Activated CD4-positive, alpha-beta T cell treated with anti-CD3 and anti-CD28 coated beads, Interleukin-2, Interleukin-6, amounts not matched to agents 100 ng/mL and 50 ng/mL, durations not matched to agents 16 hours and 8 hours (primary cell): ENCODE data around the gene GOT1.

Experiments used
- DNase-seq: peaks from one replicate; pipeline ENCODE4 v3.0.0-alpha.2; 2020

GOT1 gene

GRCh38 chr10:99432881-99433280 lies 2.5 kb upstream of the GOT1 start:
- no peak for DNase-seq

- DNase-seq: no peak
These were observed 1.6 kb upstream of the GOT1 start for GRCh38 chr10:99432047-99432446.

- peak; percentile 27 for DNase-seq
These were observed 851 bp upstream of the GOT1 start for GRCh38 chr10:99431190-99431760.

- DNase-seq: no peak
These were observed 341 bp downstream of the GOT1 start for GRCh38 chr10:99430116-99430450.

GRCh38 chr10:99429517-99430095 lies 818 bp downstream of the GOT1 start:
- no peak for DNase-seq

GRCh38 chr10:99427566-99428190 lies 2.7 kb downstream of the GOT1 start:
- DNase-seq: no peak

- no peak for DNase-seq
These were observed 3.7 kb downstream of the GOT1 start for GRCh38 chr10:99426689-99427088.

GRCh38 chr10:99425204-99425603 lies 5.2 kb downstream of the GOT1 start:
- no peak for DNase-seq

- DNase-seq: no peak
These were observed 5.8 kb downstream of the GOT1 start for GRCh38 chr10:99424656-99425055.

GRCh38 chr10:99422529-99423096 lies 7.8 kb downstream of the GOT1 start:
- no peak for DNase-seq

- no peak for DNase-seq
These were observed 9.1 kb downstream of the GOT1 start for GRCh38 chr10:99421233-99421739.

GRCh38 chr10:99419688-99420087 lies 10.7 kb downstream of the GOT1 start:
- DNase-seq: no peak

- no peak for DNase-seq
These were observed 11.4 kb downstream of the GOT1 start for GRCh38 chr10:99418910-99419624.

GRCh38 chr10:99412099-99412498 lies 18.3 kb downstream of the GOT1 start:
- no peak for DNase-seq

- DNase-seq: no peak
These were observed 18.9 kb downstream of the GOT1 start for GRCh38 chr10:99411546-99411945.

GRCh38 chr10:99410876-99411275 lies 19.5 kb downstream of the GOT1 start:
- DNase-seq: no peak

- no peak for DNase-seq
These were observed 20.3 kb downstream of the GOT1 start for GRCh38 chr10:99410146-99410545.

- no peak for DNase-seq
These were observed 24.3 kb downstream of the GOT1 start for GRCh38 chr10:99406149-99406548.

GRCh38 chr10:99403674-99404073 lies 26.8 kb downstream of the GOT1 start:
- no peak for DNase-seq

GRCh38 chr10:99399664-99400063 lies 30.8 kb downstream of the GOT1 start:
- no peak for DNase-seq

GRCh38 chr10:99396471-99396870 lies 34.0 kb downstream of the GOT1 start:
- no peak for DNase-seq

GRCh38 chr10:99395750-99396445 lies 34.5 kb downstream of the GOT1 start:
- no peak for DNase-seq
